B cell (primary cell): ENCODE results near the gene FKBP1A.

ENCODE experiments used
- EZH2 ChIP-seq: IDR thresholded peaks from 2 replicates; pipeline ENCODE4 v1.6.1; 2012; ENCODE audit warnings: borderline replicate concordance, low read depth, mild to moderate bottlenecking, moderate library complexity, low read length; ENCODE audit not compliant: insufficient read depth, poor library complexity, severe bottlenecking
- TF ChIP-seq, protein P1 (sequence below): fragments of 200-600 bp; IDR thresholded peaks from one replicate; pipeline ENCODE4 v1.8.0; 2022; ENCODE audit warnings: antibody characterized with exemption, mild to moderate bottlenecking

DNA sequence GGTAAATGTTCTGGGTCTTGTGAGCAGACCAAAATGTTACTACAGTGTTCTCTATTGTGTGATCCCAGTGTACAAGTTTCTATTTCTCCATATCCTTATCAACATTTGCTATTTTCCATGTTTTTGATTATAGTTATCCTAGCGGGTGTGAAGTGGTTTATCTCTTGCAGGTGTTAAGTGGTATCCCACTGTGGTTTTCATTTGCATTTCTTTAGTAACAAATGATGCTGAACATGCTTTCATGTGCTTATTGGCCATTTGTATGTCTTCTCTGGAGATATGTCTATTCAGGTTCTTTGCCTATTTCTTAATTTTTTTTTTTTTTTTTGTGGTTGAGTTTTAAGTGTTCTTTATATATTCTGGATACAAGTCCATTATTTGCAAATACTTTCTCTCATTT is 38.3 kb upstream of the FKBP1A start:
- TF ChIP-seq, protein P1, sequence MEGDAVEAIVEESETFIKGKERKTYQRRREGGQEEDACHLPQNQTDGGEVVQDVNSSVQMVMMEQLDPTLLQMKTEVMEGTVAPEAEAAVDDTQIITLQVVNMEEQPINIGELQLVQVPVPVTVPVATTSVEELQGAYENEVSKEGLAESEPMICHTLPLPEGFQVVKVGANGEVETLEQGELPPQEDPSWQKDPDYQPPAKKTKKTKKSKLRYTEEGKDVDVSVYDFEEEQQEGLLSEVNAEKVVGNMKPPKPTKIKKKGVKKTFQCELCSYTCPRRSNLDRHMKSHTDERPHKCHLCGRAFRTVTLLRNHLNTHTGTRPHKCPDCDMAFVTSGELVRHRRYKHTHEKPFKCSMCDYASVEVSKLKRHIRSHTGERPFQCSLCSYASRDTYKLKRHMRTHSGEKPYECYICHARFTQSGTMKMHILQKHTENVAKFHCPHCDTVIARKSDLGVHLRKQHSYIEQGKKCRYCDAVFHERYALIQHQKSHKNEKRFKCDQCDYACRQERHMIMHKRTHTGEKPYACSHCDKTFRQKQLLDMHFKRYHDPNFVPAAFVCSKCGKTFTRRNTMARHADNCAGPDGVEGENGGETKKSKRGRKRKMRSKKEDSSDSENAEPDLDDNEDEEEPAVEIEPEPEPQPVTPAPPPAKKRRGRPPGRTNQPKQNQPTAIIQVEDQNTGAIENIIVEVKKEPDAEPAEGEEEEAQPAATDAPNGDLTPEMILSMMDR = no peak
- no peak for TF ChIP-seq EZH2
